Embryonic facial prominence (tissue), 1 donor: Measurements from ENCODE around the gene EMC8.
"Not testable (repeated sequence)": the region's sequence is repeated elsewhere in the genome, so short reads cannot be mapped to it uniquely, and the experiment has no call there.

Experiments used
- DNase-seq: peaks from one replicate; pipeline ENCODE4 v3.0.0-alpha.2; 2016; ENCODE audit errors: extremely low spot score

The EMC8 gene

DNA sequence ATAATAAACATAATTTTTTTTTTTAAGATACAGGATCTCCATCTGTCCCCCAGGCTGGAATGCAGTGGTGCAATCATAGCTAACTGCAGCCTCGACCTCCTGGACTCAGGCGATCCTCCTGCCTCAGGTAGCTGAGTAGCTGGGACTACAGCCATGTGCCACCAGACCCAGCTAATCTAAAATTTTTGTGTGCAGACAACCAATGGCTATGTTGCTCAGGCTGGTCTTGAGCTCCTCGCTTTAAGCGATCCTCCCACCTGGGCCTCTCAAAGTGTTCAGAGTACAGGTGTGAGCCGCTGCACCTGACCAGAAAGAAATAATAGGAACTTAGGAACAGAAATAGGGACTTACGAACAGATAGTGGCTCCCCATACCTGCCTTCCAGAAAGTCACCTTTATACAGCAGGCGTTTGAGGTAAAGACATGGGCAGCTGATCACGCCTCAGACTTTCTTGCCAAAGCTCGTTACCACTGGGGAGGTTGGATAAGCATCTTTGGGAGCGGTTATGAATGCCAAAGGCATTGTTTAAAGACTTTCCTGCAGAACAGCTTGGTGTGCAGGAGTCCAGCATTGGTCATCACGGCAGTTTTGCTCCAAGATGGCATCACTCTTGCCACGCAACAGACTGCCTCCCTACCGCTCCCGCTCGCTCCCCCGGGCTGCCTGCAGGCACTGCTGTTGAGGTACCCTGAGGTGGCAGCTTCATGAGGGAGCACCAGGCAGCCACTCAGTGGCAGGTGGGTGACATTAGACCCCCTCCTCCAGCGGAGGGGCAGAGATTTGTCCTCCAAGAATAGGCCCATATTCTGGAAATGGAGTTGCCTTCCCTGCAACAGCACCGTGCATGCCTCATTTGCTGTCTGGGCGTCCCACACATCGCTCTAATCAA is 13.7 kb upstream of the EMC8 start:
- DNase-seq, result no peak

DNA sequence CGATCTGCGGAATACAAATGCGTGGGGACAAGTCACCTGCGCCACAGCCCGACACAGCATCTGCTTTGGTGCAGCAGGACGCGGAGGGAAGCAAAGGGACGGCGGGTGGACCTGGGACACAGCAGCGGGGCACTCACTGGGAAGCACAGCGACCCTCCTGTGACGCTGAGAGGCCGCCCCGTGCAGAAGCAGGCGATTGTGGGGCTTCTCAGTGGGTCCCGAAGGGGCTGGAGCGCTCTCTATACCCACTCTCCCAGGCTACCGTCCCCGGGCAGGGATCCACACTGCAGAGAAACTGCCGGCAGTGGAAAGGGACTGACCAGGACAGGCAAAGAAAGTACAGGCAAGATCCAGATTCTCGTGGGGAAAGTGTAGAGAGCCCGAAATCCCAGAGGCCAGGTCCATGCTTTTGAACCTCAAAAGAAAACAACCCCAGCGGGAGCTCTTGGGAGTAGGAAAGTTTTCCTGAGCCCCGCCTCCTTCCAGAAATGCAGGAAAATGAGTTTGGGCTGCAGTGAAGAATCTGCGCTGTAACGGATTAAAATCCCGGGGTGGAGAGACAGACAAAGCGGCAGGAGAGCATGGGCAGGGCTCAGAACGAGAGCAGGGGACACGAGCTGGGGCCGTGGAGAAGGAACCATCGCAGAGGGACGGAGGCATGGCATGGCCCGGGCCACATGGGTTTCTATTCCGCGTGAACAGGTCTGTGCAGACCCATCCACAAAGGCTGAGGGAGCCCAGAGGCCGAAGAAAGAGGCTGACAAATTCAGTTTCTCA is 12.9 kb upstream of the EMC8 start:
- no peak for DNase-seq

DNA sequence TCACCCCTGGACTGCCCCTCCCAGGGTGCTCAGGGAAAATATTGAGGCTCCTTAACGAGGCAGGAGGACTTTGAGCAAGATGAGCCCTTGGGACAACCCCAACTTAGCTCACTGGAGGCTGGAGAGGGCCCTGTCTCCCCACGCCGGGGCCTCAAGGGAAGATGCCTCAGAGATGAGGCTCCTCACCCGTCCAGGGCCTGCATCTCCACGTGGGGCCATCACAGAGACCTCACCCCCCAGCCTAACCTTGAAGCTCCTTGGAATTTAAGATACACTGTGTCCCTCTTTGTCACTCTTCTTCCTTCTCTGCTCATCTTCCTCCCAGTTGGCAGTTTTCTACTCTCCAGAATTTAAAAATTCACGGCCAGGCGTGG is 11.4 kb upstream of the EMC8 start:
- DNase-seq, result no peak

DNA sequence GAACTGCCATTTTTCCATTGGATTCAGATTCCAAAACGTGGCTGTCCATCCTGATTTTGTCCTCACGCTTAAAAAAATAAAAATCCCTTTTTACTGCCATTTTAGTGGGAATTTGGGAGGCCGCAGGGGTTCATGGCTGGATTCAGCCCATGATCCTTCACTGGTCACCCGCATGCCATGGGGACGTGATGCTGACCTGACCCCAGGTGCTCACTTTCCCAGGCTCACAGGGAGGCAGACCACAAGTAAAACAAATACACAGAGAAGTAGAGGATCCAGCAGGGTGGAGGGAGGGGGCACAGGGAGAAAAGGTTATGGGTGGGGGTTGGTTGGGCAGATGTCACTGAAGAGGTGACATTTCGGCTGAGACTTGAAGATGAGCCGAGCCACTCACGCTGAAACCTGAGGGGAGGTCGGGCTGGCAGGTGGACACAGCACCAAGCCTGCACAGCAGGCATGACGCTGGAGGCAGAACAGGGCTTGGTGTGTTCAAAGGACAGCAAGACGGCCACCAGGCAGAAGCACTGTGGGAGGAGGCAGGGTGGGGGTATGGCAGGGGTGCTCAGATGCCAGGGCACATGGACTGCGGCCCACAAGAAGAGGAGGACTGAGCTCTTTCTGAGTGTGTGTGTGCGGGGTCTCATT is 10.9 kb upstream of the EMC8 start:
- no peak for DNase-seq

DNA sequence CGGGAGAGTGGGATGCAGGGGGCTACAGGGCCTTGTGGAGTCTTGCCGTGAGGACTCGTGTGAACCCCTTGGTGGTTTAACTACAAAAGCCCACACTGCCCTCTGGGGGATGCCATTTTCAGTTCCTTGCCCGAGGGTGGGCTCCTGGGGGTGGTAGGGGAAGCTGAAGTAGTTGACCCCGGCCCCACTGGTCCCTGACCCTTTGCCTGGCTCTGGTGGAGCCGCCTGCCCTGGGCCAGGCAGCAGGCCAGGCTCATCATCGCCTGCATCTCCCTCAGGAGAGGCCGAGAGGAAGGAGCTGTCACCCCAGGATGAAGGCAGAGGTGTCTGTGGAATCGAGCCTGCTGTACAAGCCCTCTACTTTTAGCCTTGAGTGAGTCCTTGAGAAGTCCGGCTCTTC is 10.3 kb upstream of the EMC8 start:
- DNase-seq, result no peak

DNA sequence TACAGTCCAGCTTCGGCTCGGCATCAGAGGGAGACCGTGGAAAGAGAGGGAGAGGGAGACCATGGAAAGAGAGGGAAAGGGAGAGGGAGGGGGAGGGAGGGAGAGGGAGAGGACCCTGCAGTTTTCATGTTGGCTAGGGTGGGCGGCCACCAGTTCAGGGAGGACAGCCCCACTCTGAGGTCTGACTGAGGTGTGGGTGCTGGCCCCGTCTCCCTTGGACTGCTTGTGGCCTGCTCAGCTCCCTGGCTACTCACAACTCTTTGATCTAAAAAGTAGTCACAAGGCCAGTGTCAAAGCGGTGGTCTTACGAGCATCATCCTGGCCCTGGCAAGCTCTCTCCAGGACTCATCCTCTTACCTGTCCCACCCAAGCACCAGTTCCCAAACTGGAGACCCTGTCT is 9.6 kb upstream of the EMC8 start:
- DNase-seq, result no peak

DNA sequence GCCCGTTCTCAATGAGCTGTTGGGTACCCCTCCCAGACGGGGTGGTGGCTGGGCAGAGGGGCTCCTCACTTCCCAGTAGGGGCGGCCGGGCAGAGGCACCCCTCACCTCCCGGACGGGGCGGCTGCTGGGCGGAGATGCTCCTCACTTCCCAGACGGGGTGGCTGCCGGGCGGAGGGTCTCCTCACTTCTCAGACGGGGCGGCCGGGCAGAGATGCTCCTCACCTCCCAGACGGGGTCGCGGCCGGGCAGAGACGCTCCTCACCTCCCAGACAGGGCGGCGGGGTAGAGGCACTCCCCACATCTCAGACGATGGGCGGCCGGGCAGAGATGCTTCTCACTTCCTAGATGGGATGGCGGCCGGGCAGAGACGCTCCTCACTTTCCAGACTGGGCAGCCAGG is 8.8 kb upstream of the EMC8 start:
- not testable (repeated sequence) for DNase-seq

DNA sequence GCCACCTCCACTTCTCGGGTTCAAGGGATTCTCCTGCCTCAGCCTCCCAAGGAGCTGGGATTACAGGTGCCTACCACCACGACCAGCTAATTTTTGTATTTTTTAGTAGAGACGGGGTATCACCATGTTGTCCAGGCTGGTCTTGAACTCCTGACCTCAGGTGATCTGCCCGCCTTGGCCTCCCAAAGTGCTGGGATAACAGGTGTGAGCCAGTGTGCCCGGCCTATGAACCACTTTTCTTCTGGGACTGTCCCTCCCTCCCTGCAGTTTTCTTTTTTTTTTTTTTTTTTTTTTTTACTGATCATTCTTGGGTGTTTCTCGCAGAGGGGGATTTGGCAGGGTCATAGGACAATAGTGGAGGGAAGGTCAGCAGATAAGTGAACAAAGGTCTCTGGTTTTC is 8.0 kb upstream of the EMC8 start:
- DNase-seq, result not testable (repeated sequence)

DNA sequence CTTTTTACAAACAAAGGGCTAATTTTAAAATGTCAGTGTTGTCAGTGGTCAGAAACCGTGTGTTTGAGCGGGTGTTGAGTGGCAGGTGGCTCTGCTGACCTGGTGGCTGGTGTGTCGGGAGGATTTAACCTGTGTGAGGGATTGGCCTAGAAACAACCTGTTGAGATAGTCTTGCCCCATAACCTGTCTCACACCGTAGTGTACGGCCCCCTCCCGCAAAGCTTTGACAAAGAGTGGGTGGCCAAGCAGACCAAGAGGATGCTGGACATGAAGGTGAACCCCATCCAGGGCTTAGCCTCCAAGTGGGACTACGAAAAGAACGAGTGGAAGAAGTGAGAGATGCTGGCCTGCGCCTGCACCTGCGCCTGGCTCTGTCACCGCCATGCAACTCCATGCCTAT is 7.2 kb upstream of the EMC8 start:
- no peak for DNase-seq

DNA sequence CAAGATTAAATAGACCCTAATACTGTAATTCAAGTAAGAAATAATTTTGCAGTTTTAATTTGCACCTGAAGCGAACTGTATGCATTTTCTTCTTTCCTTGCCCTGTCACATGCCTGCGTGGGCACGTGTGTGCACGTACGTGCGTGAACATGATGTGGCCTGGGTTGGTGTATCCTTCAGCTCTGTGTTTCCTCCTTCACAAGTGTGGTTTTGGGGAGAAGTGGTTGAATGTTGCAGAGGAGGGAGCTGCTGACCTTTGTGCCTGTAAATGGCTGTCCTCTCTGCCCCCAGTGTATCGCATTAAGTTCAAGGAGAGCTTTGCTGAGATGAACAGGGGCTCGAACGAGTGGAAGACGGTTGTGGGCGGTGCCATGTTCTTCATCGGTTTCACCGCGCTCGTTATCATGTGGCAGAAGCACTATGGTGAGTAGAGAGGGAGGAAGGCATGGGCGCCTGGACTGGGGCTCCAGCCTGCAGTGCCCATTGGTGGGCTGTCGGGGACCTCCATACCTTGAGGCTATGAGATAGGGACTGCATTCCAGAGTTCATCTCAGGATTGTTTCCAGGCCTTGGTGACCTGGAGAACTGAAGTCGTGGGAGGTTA is 6.2 kb upstream of the EMC8 start:
- DNase-seq, result no peak

DNA sequence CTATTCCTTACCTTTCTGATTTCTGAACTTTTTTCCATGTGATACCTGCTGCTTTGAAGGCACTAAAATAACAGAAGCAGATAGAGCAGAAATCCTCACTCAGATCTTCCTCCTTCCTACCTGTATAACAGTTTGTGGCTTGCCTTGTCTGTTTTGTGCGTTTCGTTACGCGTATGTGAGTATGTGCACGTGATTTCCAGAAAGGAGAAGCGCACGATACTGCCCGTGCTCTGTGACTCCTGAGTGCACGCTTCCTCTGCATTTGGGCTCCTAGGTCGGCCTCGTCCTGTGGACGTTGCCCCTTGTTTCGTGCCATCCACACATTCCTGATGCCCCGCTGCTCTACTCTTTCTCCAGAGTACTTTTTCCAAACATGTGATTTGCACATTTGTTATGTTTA is 4.2 kb upstream of the EMC8 start:
- DNase-seq, result no peak

DNA sequence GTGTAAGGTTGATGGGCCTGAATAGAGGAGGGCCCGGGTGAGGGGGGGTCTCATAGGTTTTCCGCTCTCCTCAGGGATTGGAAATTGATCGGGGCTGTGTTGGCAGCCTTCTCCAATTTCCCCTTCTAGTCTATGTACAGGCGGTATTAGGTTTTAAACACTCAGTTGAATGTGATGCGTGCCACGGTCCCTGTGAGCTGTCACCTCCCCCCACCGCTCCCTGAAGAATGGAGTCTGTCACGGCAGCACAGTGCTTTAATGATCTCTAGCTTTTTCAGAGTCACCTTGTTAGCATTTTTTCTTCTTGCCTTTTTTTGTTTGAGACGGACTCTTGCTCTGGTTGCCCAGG is 951 bp upstream of the EMC8 start:
- DNase-seq, result no peak

DNA sequence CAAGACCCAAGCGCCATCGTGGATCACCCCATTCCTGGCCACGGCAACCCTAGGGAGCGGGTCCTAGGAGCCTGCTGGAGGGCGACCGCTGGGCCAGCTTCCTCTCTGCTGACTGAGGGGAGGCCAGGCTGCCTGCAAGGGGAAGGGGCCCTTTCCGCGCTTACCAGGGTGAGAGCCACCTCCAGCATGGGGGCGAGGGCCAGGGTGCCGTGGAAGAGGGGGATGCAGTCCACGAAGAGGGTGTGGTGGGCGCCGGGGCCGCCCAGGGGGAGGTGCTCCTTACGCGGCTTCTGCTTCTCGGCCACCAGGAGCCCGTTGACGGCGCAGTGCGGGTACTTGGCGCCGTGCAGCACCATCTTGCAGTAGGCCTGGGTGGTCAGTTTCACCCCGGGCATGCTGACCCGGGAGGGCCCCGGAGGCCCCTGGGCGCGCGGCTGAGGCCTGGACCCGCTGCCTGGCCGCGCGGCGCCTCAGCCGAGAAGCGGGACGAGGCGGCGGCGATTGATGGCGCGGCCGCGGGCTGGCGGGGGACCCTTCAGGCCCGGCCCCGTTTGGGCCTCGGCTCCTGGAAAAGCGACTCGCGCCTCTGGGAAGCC is 345 bp downstream of the EMC8 start:
- no peak for DNase-seq

DNA sequence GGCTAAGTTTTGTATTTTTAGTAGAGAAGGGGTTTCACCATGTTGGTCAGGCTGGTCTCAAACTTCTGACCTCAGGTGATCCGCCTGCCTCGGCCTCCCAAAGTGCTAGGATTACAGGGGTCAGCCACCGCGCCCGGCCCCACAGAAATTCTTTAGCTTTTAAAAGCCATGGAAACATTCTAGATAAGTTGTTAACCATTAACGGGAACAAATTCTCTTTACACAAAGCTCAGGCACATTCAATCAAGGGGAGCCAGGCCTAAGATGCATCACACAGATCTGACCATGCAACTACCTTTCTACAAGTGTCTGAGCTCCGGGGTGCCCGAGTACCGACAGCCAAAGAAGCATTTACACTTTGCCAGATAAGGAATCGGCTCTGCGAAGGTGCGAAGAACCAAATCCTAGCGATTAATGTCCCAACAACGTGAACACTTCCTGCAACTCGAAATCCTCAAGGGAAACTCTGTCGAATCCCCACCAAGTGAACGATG is 1.0 kb downstream of the EMC8 start:
- no peak for DNase-seq

DNA sequence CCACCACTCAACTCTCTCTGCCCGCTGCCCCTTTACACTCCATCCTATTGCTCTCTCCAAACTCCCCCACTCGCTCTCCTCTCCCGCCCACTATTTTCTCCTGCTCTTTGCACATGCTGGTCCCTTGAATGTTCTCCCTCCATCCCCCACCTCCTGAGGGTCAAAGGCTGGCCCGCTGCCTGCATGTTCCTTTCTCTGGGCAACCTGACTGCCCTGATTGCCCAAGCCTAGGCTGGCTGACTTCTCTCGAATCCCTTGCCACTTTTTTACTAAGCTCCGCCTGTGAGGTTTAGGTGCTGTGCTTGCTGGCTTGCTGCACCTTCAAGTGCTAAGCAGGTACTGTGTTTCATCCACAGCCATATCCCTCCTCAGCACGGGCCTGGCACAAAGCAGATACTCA is 2.7 kb downstream of the EMC8 start:
- DNase-seq, result no peak

DNA sequence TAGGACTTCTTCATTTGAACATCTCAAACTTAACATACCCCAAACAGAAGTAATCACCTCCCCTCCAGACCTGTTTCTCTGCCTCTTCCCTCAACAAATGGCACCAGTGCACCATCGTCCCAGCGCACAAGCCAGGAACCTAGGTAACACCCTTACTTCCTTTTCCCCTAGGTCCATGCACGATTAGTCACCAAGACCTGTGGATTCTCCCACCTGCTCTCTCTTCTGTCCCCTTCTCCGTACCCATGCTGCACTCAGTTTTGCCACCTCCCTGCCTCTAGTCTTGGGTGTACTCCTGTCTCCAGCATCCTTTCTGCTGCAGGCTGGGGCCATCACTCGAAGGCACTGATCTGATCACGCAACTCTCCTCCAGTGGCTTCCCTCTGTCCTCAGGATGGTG is 3.2 kb downstream of the EMC8 start:
- no peak for DNase-seq

DNA sequence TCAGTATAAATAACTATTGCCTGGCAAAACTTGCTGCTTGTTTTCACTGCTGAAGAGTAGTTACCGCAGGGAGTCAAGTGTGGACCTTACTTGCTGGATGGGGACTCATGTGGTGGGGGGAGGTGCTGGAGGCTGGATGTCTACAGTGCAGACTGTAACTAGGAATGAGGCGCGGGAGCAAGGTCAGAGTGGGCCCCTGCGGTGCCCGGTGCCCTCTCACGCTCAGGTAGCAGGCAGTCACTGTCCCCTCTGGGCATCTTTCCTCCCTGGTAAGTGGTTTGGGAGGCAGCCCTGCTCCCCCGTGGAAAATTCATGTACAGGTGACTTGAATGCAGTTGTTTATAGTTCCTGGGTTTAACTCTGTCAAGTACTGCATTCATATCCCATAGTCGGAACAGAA is 4.6 kb downstream of the EMC8 start:
- DNase-seq, result no peak

DNA sequence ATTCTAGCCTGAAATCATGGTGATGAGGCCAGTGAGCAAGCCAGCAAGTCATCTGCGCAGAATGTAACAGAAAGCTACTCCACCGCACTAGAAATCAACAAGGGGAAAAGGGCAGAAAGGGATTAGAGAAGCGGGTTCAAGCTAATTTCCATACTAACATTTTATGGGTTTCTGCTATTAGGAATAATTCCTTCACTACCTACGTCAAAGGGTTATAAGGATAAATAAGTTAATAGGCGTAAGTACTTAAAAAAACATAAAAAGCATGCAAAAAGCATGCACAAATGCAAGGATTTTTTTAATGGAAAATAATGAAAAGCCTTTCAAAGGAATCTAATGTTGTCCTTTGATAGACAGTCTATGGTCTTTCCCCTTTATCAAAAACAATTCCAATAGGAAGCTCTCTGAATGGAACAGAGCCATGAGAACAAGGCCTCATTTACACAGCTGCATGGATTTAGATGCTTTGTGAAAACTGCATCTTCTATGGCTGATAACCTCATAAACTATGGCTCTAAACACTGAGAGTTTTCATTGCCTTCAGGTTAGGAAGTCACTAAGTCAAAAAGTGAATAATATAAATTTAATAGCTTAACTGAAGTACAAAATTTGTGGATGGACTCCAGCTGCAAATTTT is 5.6 kb downstream of the EMC8 start:
- no peak for DNase-seq

DNA sequence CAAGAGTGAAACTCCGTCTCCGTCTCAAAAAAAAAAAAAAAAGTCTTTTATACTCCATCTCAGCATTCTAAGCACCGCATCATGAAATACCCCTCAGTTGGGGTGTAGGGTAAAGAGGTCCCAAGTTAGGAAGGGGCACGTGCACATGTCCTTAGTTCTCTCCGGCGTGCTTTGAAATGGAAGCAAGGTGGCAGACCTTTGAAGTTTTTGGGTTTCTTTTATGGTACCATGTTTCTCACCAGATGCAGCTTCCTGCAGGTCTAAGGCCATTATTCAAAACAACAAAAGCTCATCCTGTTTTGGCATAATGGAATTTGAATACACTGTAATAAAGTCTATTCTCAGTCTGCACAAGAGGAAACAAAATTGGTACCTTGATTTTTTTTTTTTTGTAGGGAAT is 9.6 kb downstream of the EMC8 start:
- no peak for DNase-seq

DNA sequence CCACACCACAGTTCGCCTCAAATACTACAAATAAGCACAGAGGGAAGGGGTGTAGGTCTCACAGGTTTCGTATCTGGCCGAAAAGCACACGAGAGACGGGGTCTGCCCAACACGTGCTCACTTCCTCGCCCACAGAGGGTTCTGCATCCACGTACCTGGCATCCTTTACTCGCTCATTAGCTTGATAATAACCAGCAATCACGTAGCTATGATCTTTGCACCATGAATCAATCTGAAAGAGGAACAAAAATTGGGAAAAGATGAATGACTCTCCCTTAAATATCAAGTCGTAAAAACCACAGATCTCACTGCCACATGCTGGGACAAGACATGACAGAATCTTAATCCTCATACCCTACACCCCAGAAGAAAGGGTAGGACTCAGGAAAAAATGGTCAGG is 10.5 kb downstream of the EMC8 start:
- no peak for DNase-seq

DNA sequence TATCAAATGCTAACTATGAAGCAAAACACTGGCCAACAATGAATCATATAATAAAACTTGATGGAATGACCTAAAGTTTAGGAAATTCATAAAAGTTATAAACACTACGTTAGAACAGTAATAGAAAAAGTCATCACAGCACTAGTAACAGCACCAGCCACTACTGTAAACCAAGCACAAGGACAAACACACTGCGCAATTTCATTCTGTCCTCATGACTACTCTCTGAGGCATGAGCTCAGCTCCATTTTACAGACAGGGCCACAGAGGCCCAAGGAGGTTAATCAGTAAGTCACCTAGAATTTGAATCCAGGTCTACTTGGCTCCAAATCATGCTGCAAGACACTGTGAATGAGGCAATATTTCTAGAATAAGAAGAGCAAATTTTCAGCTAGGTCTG is 13.4 kb downstream of the EMC8 start:
- DNase-seq, result no peak
